ENCODE results near the gene SLA2.

The SLA2 gene

DNA sequence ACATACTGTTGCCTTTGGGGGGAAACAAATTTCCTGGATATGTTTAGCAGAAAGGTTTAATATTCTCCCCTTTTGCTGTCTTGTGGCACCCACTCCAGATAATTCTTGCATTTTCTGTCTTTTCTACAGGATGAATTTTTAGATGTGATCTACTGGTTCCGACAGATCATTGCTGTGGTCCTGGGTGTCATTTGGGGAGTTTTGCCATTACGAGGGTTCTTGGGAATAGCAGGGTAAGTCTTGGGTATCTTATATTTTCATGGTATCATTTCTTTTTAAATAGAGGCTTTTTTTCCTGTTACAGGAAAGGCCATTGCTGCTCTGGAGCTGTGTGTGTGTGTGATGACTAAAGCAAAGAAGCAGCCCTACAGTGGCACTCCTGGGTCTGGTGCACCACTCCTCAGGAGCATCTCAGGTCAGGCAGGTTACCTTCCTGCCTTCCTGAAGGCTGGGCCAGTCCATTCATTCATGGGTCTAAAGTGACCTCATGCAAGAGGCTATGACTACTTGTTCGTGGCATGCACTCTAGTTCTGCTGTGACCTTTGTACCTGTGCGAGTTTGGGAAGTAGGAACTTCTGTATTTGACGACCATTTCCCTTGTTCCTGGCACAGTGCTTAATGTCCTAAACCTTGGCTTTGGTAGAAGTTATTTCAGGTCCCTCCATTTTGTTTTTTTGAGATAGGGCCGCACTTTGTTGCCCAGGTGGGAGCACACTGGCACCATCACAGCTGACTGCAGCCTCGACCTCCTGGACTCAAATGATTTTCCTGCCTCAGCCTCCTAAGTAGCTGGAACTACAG lies 38.2 kb downstream of the SLA2 start:
- Histone ChIP-seq H3K9me2 (replicated peaks; ENCODE audit: low read depth, low read length) (no peaks in the 10 kb centered on the region), H3K9me3 (ENCODE audit: insufficient read depth, low read depth, low read length) (no peaks in the 10 kb centered on the region), H4K20me1 (ENCODE audit: insufficient read depth, low read length, poor library complexity, severe bottlenecking) (peaks cover 32% of the 10 kb centered on the region), H3K79me2 (ENCODE audit: insufficient read depth, low read length) (peaks cover 34% of the 10 kb centered on the region), H3K4me2 (ENCODE audit: low read depth, low read length, poor library complexity, severe bottlenecking) (peak overlapping the region; percentile 85), H3K4me1 (ENCODE audit: insufficient read depth, low read length, poor library complexity, severe bottlenecking) (peaks cover 20% of the 10 kb centered on the region), H3K36me3 (ENCODE audit: insufficient read depth, low read length) (peaks cover 38% of the 10 kb centered on the region), H3K9ac (ENCODE audit: low read depth, low read length, poor library complexity, severe bottlenecking) (peak overlapping the region; percentile 91), H2AFZ (ENCODE audit: low read length) (no peak overlapping the region), H3K27me3 (ENCODE audit: insufficient read depth, low read length, poor library complexity, severe bottlenecking) (no peaks in the 10 kb centered on the region), H3F3A (ENCODE audit: low read depth) (no peaks in the 10 kb centered on the region), H3K4me3 (ENCODE audit: low read length, poor library complexity, severe bottlenecking) (peak overlapping the region; percentile 93)
- TF ChIP-seq, protein P1, sequence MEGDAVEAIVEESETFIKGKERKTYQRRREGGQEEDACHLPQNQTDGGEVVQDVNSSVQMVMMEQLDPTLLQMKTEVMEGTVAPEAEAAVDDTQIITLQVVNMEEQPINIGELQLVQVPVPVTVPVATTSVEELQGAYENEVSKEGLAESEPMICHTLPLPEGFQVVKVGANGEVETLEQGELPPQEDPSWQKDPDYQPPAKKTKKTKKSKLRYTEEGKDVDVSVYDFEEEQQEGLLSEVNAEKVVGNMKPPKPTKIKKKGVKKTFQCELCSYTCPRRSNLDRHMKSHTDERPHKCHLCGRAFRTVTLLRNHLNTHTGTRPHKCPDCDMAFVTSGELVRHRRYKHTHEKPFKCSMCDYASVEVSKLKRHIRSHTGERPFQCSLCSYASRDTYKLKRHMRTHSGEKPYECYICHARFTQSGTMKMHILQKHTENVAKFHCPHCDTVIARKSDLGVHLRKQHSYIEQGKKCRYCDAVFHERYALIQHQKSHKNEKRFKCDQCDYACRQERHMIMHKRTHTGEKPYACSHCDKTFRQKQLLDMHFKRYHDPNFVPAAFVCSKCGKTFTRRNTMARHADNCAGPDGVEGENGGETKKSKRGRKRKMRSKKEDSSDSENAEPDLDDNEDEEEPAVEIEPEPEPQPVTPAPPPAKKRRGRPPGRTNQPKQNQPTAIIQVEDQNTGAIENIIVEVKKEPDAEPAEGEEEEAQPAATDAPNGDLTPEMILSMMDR (conservative IDR thresholded peaks at IDR 0.05; ENCODE audit: low read length): no peak
- TF ChIP-seq EZH2phosphoT487 (IDR thresholded peaks at IDR 0.05; ENCODE audit: borderline replicate concordance): no peak

DNA sequence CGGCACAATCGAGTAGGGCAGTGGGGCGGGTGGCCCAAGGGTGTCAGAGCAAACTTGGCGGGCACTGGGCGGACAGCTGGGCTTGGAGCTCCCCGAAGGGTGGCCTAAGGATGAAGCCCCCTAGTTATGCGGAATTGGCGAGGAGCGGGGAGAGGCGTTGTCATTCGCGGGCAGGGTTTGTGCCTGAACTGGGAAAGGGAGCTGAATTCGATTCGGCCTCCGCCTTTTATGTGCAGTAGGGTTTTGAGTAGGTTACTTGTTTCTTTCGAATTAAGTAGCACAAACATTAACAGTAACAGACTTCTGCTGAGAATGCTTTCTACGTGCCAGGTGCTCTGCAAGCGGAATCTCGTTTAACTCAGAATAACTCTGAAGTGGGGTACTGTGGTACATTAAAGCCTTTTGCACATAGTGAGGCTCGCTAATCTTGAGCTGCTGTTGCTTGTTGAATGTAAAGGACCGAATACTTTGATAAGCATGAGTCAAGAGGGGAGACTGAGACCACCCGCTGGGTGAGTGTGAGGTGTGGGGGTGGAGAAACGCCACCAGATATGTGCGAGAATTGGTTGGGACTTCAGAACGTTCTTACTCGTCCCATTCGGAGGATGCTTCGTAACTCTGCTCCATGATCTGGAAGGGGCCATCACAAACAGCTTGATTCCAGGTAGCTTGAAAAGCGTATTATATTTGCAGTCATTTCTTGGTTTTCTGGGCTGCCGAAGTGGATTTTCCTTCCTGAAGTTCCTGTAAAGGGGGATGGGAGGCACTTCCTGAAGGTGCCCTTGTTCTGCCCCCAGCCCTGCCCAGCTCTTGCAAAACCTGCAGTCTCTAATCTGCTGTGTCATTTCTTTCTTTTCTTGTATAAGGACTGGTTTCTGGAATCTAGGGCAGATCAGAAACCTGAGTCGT lies 39.6 kb downstream of the SLA2 start:
- no peaks in the 10 kb centered on the region for H3K27me3 ChIP-seq (ENCODE audit: insufficient read depth, low read length, poor library complexity, severe bottlenecking)
- no peaks in the 10 kb centered on the region for H3K9me2 ChIP-seq (replicated peaks; ENCODE audit: low read depth, low read length)
- H3K9ac ChIP-seq (ENCODE audit: low read depth, low read length, poor library complexity, severe bottlenecking): peak overlapping the region; percentile 91
- peaks cover 24% of the 10 kb centered on the region for H4K20me1 ChIP-seq (ENCODE audit: insufficient read depth, low read length, poor library complexity, severe bottlenecking)
- peak overlapping the region; percentile 63; the same call in 1 of the 2 replicates for H2AFZ ChIP-seq (ENCODE audit: low read length)
- H3K4me3 ChIP-seq (ENCODE audit: low read length, poor library complexity, severe bottlenecking): peak overlapping the region; percentile 93
- H3K9me3 ChIP-seq (ENCODE audit: insufficient read depth, low read depth, low read length): no peaks in the 10 kb centered on the region
- H3K36me3 ChIP-seq (ENCODE audit: insufficient read depth, low read length): peaks cover 26% of the 10 kb centered on the region
- no peaks in the 10 kb centered on the region for H3F3A ChIP-seq (ENCODE audit: low read depth)
- H3K79me2 ChIP-seq (ENCODE audit: insufficient read depth, low read length): peaks cover 34% of the 10 kb centered on the region
- H3K4me2 ChIP-seq (ENCODE audit: low read depth, low read length, poor library complexity, severe bottlenecking): peak overlapping the region; percentile 85
- peaks cover 20% of the 10 kb centered on the region for H3K4me1 ChIP-seq (ENCODE audit: insufficient read depth, low read length, poor library complexity, severe bottlenecking)
- TF ChIP-seq, protein P1 (conservative IDR thresholded peaks at IDR 0.05; ENCODE audit: low read length): no peak
- TF ChIP-seq EZH2phosphoT487 (IDR thresholded peaks at IDR 0.05; ENCODE audit: borderline replicate concordance): no peak

DNA sequence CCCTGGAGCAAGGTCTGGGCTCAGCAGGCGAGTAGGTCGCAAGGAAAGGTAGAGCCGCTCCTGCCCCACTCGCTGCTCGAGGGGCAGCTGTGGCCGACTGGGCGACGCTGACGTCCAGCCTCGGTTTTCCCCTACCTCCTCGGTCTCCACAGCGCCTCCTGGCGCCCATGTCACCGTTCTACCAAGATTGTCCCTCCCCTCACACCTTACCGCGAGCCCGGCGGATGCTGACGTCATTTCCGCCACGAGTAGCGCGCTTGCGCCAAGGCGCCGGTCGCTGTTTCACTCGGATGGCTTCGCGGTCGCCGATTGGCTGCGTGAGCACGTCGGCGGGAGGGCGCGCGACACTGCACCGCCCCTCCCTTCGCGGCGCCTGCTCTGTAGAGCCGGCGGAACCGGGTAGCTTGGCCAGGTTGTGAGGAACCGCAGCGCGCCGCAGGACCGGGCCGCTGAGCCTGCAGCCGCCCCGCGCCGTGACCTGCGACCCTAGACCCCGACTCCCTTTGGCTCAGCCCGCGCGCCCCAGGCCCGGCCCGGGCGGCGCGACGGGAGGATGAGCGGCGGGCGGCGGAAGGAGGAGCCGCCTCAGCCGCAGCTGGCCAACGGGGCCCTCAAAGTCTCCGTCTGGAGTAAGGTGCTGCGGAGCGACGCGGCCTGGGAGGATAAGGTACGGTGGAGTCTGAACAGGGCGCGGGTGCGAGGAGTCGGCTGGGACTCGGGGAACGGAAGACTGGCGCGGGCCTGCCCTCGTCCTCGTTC lies 40.4 kb downstream of the SLA2 start, which contains the start of gene RAB5IF:
Gene RAB5IF, plus strand, starts transcription at position 381 of the 759 bp plus-strand sequence. Its CDS starts 173 bp downstream, at position 554.
- Histone ChIP-seq H3K27me3 (ENCODE audit: insufficient read depth, low read length, poor library complexity, severe bottlenecking) (no peaks in the 10 kb centered on the region), H3K4me2 (ENCODE audit: low read depth, low read length, poor library complexity, severe bottlenecking) (peak within 1 kb of the TSS; percentile 89), H3K4me1 (ENCODE audit: insufficient read depth, low read length, poor library complexity, severe bottlenecking) (peaks cover 20% of the 10 kb centered on the region), H3K36me3 (ENCODE audit: insufficient read depth, low read length) (peaks cover 19% of the 10 kb centered on the region), H3K79me2 (ENCODE audit: insufficient read depth, low read length) (peaks cover 34% of the 10 kb centered on the region), H3K9me2 (replicated peaks; ENCODE audit: low read depth, low read length) (no peaks in the 10 kb centered on the region), H3K4me3 (ENCODE audit: low read length, poor library complexity, severe bottlenecking) (peak within 1 kb of the TSS; percentile 93), H4K20me1 (ENCODE audit: insufficient read depth, low read length, poor library complexity, severe bottlenecking) (peaks cover 24% of the 10 kb centered on the region), H3K9me3 (ENCODE audit: insufficient read depth, low read depth, low read length) (no peaks in the 10 kb centered on the region), H3F3A (ENCODE audit: low read depth) (no peaks in the 10 kb centered on the region), H3K9ac (ENCODE audit: low read depth, low read length, poor library complexity, severe bottlenecking) (peak within 1 kb of the TSS; percentile 91), H2AFZ (ENCODE audit: low read length) (peak within 1 kb of the TSS; percentile 87)
- no peak for TF ChIP-seq EZH2phosphoT487 (IDR thresholded peaks at IDR 0.05; ENCODE audit: borderline replicate concordance)
- TF ChIP-seq, protein P1 (conservative IDR thresholded peaks at IDR 0.05; ENCODE audit: low read length): peak; percentile 77

All from Loucy (cell line).